NCI-H146 treated with DMSO at 0.1 percent for 48 hours (cell line): ENCODE measurements around the gene NUDT8.
"Not testable (repeated sequence)": the region's sequence is repeated elsewhere in the genome, so short reads cannot be mapped to it uniquely, and the experiment has no call there.

ENCODE experiments used
- DNase-seq: peaks from one replicate; lab custom pipeline; 2025; ENCODE audit not compliant: unreplicated experiment; lab: John Stamatoyannopoulos, UW

The NUDT8 gene

DNA sequence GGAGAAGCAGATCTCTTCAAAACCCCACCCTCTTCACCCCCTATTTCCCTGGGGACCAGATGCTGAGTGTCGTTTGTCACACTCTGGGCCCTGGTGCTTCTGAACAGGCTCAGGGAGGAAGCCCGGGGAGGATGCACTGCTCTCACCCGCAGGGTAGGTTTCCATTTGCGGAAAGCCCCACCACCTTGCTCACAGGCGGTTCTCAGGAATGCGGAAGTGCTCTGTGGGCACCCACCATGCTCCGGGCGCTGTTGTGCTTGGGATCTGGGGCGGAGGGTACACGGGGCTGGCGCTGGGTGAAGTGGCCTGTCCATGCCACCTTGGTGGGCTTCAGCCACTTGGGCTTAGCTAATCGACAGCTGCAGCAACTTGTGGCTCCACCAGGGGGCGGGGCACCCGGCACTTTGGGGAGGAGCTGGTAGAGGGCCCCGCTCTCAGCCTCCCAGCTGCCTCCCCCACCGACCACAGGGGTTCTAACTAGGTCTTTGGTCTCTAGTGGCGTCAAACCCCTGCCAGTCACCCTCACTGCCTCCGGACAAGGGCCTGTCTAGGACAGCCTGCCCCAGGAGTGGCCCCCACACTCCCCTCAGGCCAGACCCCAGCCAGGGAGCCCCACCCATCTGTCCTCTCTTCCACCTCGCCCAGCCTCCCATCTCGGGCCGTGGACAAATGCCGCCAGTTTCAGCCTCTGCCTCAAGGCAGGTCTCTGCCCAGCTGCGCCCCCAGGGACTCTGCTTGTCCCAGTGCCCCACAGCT, 15.6 kb downstream of the NUDT8 start:
- DNase-seq: no peak

DNA sequence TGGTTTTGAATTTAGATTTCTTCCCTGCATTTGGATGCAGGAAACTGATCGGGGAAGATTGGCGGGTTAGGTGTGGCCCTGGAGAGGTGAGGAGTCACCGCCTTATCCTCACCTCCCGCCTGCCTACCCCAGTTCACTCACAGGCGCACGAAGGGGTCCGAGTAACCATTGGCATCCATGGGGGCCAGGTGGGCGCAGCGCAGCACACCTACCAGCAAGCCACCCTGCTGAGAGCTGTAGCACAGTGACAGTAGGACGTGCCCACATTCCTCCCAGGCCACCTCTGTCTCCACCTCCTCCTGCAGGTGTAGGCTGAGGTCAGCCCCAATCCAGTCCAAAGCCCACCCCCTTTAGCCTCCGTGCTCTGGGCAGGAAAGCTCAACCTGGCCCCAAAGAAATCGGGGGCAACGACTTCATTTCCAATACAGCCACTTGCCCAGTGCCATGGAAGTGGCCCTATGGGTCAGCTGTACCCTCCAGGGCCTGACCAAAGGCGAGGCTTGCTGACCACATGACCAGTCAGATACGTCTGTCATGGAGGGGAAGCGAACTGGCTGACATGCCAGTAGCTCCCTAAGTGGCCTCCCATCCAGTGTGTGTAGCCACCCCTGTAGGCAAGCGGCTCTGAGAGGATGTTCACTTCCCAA, 16.3 kb downstream of the NUDT8 start:
- no peak for DNase-seq

DNA sequence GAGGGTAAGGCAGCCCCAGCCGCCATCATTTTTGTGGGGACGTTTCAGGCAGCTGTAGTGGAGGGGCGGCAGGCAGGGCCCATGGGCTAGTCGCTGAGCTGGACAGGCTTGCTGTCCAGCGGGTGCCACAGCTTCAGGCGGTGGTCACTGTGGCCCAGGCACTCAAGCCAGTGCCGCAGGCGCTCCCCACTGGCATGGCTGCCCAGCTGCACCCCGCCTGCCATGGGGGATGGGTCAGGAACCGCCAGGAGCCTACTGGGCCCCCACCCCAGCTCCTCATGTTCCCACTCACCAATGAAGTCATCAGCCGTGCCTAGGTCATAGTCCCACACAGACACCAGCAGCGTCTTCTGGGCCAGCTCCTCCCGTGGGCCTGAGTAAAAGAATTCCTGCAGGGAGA, 17.0 kb downstream of the NUDT8 start:
- no peak for DNase-seq

DNA sequence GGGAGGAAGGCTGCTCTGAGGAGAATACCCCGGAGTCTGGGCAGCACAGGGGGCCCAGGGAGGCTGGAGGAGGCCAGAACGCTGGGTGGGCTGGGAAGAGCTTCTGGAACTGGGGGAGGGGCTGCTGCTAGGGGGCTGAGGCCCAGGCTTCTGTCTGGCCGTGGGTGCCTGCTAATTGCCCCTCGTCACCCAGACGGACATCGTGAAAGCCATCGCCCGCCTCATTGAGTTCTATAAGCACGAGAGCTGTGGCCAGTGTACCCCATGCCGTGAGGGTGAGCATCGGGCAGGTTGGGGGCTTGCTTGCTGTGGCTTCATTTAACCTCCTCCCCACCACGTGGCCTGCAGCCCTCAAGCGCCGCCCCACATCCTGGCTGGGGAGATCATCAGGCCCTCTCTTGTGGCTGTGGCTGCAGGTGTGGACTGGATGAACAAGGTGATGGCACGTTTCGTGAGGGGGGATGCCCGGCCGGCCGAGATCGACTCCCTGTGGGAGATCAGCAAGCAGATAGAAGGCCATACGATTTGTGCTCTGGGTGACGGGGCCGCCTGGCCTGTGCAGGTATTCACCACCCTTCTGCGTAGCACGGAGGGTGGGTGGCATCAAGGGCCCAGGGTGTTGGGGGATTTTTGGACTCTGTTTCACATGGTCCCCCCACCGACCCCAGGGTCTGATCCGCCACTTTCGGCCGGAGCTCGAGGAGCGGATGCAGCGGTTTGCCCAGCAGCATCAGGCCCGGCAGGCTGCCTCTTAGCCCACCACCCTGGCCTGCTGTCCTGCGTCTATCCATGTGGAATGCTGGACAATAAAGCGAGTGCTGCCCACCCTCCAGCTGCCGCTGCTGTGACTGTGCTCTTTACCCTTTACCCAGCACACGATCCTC, 17.8 kb downstream of the NUDT8 start:
- DNase-seq: no peak

DNA sequence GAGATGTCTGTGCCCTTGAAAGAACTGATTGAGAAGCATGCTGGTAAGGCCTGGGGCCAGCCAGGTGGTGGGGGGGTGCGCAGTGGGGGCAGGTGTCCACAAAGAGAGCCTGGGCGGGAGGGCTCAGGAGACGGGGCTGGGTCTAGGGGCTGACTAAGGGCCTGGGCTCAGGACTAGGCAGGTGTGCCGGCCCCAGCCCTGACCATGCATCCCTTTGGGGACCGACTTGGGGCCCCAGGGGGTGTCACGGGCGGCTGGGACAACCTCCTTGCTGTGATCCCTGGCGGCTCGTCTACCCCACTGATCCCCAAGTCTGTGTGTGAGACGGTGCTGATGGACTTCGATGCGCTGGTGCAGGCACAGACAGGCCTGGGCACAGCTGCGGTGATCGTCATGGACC, 18.6 kb downstream of the NUDT8 start:
- DNase-seq: no peak

DNA sequence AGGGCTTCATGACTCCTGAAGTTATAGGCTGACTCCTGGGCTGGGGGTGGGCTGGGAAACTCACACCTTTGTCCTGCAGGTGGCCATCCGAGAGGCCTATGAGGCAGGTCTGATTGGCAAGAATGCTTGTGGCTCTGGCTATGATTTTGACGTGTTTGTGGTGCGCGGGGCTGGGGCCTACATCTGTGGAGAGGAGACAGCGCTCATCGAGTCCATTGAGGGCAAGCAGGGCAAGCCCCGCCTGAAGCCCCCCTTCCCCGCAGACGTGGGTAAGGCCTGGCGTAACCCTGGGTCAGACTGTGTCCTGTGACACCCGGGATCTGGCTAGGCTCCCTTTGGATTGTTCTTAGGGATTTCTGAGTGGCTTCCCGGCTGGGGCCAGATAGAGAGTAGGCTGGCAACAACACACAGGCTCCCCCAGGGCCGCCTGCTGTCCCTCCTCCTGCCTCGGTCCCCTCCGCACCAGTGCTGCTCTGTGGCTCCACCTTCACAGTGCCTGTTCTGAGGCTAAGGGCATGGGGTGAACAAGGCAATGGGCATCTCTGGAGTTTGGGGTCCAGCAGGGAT, 19.4 kb downstream of the NUDT8 start:
- no peak for DNase-seq

DNA sequence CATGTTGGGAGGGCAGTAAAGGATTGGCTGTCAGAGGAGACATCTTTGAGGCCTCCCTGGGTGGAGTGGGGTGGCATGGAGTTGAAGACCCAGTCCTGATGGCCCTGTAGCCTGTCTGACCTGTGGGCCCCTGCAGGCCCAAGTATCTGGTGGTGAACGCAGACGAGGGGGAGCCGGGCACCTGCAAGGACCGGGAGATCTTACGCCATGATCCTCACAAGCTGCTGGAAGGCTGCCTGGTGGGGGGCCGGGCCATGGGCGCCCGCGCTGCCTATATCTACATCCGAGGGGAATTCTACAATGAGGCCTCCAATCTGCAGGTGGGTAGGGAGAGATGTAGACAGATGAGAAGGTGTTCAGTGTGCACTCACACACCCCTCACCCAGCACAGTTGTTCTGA, 20.4 kb downstream of the NUDT8 start:
- DNase-seq: no peak

DNA sequence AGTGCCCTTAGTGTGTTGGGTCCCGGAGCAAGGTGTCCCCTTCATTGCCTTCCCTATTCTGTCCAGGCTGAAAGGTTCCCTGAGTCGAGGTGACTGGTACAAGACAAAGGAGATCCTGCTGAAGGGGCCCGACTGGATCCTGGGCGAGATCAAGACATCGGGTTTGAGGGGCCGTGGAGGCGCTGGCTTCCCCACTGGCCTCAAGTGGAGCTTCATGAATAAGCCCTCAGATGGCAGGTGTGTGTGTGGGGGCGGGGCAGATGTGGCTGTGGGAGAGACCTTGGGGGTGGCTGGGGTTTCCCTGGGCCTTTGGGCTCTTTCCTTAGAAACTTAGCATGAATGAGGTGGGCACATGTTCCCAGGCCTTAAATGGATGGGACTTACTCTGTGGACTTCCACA, 21.3 kb downstream of the NUDT8 start:
- no peak for DNase-seq

DNA sequence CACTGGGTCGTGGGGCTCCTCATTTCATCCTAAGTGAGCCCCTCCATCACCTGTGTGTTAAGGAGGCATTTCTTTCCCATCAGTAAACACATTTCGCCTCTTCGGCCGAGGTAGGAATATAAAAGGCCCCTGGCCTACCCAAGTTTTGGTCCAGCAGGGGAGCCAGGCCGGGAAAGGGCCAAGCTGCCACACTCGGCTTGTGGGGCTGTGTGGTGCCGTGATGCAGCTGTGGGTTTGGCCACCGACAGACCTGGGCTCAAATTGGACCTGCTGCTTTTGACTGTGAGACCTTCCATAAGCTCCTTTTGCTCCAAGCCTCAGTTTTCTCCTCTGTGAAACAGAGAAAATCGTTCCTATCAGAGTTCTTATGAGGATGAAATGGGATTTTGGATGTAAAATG, 22.2 kb downstream of the NUDT8 start:
- no peak for DNase-seq

DNA sequence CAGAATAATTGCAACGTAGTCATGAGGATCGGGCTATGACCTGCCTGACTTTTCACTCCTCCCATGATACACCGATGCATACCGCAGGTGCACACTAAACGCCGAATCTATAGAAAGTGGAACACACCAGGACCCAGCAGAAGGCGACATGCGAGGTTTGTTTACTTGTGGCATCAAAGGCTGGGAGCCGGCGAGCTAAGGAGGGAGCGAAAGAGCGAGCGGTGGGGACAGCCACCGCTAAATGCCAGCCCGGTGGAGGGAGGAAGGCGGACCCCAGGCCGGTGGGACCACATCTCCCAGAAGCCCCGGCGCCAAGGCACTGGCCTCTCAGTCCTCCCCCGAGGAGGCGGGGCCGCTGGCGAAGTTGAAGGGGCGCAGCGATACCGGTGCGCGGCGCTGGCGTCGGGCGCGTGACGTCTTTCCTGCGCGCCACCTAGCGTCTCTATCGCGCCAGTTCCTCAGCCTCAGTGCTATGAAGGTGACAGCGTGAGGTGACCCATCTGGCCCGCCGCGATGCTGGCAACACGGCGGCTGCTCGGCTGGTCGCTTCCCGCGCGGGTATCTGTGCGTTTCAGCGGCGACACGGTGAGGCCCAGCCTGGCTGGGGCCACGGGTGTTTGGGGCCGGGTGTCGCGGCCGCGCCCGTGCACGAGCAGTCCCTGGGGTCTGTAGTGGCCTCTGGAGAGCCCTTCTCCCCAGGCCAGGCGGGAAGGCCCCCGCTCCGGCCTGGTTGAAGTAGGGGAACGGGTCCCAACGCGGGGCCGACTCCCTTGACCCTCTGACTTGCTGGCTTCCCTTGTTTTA, 23.0 kb downstream of the NUDT8 start, which contains the start of gene NDUFV1:
Gene NDUFV1, plus strand, starts transcription at position 445 of the 804 bp plus-strand sequence. Its CDS starts 69 bp downstream, at position 514.
- DNase-seq: peak; percentile 96

DNA sequence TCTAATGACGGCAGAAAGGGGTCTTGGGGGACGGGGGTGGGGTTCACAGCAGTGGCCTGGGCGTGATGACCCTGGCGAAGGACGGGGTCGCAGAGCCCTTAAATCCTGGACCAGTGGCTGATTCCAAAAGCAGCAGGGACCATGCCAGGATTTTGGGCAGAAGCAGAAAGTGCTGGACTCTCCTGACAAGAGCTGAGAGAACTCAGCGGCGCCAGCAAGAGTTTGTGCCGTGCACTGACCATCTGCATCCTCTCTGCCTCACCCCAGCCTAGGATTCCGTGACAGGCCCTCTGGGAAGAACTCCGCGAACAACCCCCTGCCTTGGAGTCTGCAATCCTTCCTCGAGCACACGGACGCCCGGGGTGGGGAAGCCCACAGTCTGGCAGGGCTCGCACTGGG, 23.6 kb downstream of the NUDT8 start:
- DNase-seq: no peak

DNA sequence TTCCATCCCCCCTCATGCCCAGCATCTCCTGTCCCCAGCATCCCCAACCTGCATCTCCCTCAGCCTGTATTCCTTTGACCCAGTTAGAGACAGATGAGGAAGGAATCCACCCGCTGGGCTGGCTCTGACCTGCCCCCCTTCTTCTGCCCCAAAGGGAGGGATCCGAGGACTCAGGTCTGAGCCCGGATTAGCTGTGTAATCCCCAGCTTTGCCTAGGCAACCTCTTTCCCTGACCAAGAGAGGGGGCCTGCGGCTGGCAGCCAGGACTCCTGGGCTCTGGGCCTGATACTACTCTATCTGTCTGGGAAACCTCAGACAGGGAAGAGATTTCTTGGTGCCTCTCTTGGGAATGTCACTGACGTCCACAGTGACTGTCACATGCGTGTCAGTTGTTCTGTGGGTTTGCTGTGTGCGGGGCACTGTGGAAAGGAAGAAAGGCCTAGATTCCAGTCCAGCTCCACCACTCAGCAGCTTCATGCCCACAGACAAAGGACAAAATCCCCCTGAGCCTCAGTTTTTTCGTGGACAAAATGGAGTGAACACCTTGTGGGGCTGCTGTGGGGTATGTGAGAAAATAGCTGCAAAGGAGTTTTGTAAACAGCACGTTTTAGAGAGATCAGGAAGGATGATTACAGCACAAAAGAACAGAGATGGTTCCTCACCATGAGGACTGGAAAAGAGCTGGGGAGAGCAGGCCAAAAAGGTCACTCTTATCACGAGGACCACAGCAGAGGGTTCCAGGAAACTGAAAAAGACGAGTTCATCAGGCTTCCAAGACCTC, 24.3 kb downstream of the NUDT8 start:
- DNase-seq: no peak

DNA sequence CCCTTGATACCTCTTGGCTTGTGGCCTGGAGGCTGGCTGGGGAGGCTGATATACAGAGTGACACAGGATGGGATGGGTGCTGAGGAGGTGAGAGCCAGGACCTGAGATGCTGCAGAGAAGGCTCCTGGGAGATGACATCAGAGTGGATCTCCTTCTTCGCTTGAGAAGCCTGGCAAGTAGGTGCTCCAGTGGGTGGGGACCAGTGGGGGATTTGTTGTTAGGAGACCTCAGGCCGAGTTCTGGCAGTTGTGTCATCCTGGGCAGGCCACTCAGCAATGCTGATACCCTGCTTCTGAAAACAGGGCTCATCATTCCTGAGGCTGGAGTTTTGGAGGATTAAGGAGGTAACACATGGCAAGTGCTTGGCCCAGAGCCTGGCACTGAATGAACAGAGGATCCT, 24.9 kb downstream of the NUDT8 start:
- no peak for DNase-seq

DNA sequence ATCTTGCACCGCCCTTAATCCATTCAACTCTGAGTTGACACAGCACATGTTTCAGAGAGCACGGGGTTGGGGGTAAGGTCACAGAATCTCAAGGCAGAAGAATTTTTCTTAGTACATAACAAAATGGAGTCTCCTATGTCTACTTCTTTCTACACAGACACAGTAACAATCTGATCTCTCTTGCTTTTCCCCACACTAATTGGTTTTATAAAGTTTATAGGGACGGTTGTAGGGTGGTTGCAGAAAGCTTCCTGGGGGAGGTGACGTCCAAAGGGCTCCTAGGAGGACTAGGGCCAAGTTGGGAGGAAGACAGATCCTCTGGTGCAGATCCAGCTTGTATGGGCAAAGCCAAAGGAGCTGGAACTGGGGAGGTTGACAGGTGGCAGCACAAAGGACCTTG, 25.6 kb downstream of the NUDT8 start:
- not testable (repeated sequence) for DNase-seq

DNA sequence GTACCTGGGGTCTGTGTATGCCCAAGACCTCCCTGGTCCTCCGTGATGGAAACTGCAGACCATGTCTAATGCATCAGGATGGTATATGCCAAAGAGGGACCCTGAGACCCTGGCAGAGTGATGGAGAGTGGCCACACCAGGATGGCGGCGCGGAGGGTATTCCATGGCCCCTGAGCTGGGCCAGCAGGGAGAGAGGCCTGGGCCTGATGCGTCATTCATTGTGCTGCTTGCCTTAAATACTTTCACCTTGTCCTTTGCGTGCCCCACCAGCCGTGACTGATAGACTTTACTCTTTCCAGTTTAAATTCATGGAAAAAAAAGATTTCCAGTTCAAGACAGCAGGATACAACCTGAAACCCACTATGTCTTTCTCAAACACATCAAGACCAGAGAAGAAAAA, 28.6 kb downstream of the NUDT8 start:
- no peak for DNase-seq

DNA sequence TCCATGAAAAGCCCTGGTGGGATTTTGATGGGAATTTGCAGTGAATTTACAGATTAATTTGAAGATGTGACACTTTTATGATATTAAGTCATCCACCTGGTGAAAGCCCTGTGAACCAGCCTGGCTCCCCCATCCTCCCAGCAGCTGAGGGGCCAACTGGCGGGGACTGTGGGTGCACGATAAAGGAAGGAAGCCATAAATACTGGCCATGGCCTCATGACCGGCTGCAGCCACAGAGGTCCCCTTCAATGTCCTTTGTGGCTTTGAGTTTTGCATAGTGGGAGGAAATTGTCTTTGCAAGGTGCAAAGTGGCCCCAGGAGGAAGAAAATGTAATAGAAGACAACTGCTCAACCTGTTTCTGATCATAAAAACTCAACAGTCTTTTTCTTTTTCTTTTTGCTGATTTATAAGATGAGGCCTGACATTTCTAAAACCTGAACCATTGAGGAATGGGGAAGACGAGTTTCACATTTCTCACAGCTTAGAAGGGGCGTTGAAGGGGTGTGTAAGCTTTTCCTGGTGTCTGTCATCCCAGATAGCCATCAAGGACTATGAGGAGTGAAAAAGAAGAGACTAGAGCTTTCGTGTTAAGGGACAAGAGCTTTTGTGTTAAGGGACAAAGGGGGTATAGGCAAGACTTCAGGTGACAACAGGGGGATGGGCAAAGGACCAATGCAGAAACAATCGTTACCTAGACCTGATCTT, 29.3 kb downstream of the NUDT8 start:
- no peak for DNase-seq

DNA sequence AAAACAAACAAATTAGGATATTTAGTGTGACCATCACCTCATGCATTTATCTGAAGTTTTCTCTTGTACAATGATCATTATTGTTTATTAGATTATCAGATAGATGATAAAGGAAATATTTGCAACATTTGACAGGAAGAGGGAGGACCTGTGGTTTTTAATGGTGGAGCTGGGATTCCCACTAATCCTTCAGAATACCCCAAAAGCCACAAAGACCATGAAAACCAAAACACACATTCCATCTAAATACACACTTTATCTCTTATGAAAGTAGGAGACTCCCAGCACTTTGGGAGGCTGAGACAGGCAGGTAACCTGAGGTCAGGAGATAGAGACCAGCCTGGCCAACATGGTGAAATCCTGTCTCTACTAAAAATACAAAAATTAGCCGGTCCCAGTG, 30.6 kb downstream of the NUDT8 start:
- no peak for DNase-seq

DNA sequence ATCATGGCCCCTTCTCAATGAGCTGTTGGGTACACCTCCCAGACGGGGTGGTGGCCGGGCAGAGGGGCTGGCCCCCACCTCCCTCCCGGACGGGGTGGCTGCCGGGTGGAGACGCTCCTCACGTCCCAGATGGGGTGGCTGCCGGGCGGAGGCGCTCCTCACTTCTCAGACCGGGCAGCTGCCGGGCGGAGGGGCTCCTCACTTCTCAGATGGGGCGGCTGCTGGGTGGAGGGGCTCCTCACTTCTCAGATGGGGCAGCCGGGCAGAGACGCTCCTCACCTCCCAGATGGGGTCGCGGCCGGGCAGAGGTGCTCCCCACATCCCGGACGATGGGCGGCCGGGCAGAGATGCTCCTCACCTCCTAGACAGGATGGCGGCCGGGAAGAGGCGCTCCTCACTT, 31.8 kb downstream of the NUDT8 start:
- not testable (repeated sequence) for DNase-seq

DNA sequence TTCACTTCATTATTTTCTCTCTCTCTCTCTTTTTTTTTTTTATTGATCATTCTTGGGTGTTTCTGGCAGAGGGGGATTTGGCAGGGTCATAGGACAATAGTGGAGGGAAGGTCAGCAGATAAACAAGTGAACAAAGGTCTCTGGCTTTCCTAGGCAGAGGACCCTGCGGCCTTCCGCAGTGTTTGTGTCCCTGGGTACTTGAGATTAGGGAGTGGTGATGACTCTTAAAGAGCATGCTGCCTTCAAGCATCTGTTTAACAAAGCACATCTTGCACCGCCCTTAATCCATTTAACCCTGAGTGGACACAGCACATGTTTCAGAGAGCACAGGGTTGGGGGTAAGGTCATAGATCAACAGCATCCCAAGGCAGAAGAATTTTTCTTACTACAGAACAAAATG, 32.3 kb downstream of the NUDT8 start:
- not testable (repeated sequence) for DNase-seq
